Kidney (tissue), 14 donors: Measurements from ENCODE around the gene OTOS. TPM values are rescaled to one million over a fixed set of nuclear protein-coding genes. Genes with fewer than 3 reads are reported as not detected.
A peak's percentile ranks its signal among the peaks of the same experiment; 100 is the strongest.

Source experiments
- DNase-seq, 5 donors: peaks; one replicate each; pipeline ENCODE4 v3.0.0-alpha.2; 2013 to 2020
- FAIRE-seq: peaks from 2 replicates; lab custom pipeline; 2012; peaks lifted over from hg19 to GRCh38; lab: Jason Lieb, UNC
- H3K27ac ChIP-seq, 2 donors: one replicate each; pipeline ENCODE4 v1.7.0; 2013; ENCODE audit warnings: low read depth in 2 of 2, low read length in 2 of 2, inconsistent platforms in 1 of 2
- H3K27me3 ChIP-seq: one replicate; pipeline ENCODE4 v1.7.1; 2013; ENCODE audit warnings: low read length, inconsistent platforms; ENCODE audit not compliant: control insufficient read depth, insufficient read depth
- H3K36me3 ChIP-seq, 3 donors: one replicate each; pipeline versions ENCODE4 v1.7.0 to v1.7.1; 2013; ENCODE audit warnings: low read length in 3 of 3, control low read depth in 1 of 3, inconsistent platforms in 1 of 3; ENCODE audit not compliant: insufficient read depth in 3 of 3, control insufficient read depth in 2 of 3
- H3K4me1 ChIP-seq, 3 donors: one replicate each; pipeline versions ENCODE4 v1.7.0 to v1.7.1; 2013; ENCODE audit warnings: low read length in 3 of 3, inconsistent platforms in 1 of 3, low read depth in 1 of 3; ENCODE audit not compliant: control insufficient read depth in 2 of 3, insufficient read depth in 2 of 3
- H3K4me3 ChIP-seq, 3 donors: one replicate each; pipeline versions ENCODE4 v1.7.0 to v1.8.1; 2013; ENCODE audit warnings: low read length in 3 of 3, control low read depth in 1 of 3, inconsistent platforms in 1 of 3
- H3K9ac ChIP-seq, 3 donors: one replicate each; pipeline versions ENCODE4 v1.7.0 to v1.7.1; 2013; ENCODE audit warnings: low read length in 3 of 3, control low read depth in 1 of 3, inconsistent platforms in 1 of 3
- H3K9me3 ChIP-seq, 3 donors: one replicate each; pipeline versions ENCODE4 v1.7.0 to v1.7.1; 2013; ENCODE audit warnings: low read length in 3 of 3, control low read depth in 1 of 3, inconsistent platforms in 1 of 3; ENCODE audit not compliant: control insufficient read depth in 2 of 3, insufficient read depth in 1 of 3
- intact Hi-C: fragments of 100-400 bp; cut with DNase I; formaldehyde crosslinking; loops from one replicate; pipeline ENCODE4 v1.11.1; 2022
- polyA plus RNA-seq: library from polyadenylated mRNA; stranded (reverse); fragments of 350-450 nt; fragmentation: Illumina TruSeq; extraction: RNeasy Lipid Tissue Mini Kit (QIAGEN cat#74804); gene quantifications from one replicate; pipeline ENCODE4 v1.2.3, GENCODE V29; 2014; ENCODE audit warnings: low read depth, low replicate concordance; ENCODE audit not compliant: insufficient read depth
- total RNA-seq: library from RNA; stranded (reverse); fragmentation: NEBNext Ultra II Directional; extraction: Animal tissue kit (Norgen Biotek cat#: 25700); gene quantifications from one replicate; pipeline ENCODE4 v1.2.1, GENCODE V29; 2021
- TF ChIP-seq, protein P1 (sequence below): IDR thresholded peaks from 3 replicates; pipeline ENCODE4 v1.5.1; 2012; ENCODE audit warnings: mild to moderate bottlenecking, moderate library complexity, borderline replicate concordance; ENCODE audit not compliant: insufficient read depth; ENCODE audit errors: extremely low read depth
- donor health status: control.
- donor health status: control.
- donor health status: control.
- donor health status: control.
- donor health status: control.
- donor health status: DM: yes; HTN: yes; CAD: no.
- donor health status: Normal renal cell carcinoma (clear cell type).

Gene OTOS
- total and polyA plus RNA-seq, 2 donors from 2014 or later = 1.5 to 4.6 TPM

GRCh38 chr2:240133401-240133800, 7.1 kb downstream of the OTOS start:
- Histone ChIP-seq H3K27ac (no peak overlapping the region), H3K27me3 (no peaks in the 10 kb centered on the region), H3K4me3 (no peak overlapping the region), H3K4me1 (peaks cover 0 to 11% (median 8%) of the 10 kb centered on the region in 3 donors), H3K36me3 (peaks cover 0 to 26% (median 24%) of the 10 kb centered on the region in 3 donors), H3K9ac (no peak overlapping the region), H3K9me3 (no peaks in the 10 kb centered on the region)
- TF ChIP-seq, protein P1, sequence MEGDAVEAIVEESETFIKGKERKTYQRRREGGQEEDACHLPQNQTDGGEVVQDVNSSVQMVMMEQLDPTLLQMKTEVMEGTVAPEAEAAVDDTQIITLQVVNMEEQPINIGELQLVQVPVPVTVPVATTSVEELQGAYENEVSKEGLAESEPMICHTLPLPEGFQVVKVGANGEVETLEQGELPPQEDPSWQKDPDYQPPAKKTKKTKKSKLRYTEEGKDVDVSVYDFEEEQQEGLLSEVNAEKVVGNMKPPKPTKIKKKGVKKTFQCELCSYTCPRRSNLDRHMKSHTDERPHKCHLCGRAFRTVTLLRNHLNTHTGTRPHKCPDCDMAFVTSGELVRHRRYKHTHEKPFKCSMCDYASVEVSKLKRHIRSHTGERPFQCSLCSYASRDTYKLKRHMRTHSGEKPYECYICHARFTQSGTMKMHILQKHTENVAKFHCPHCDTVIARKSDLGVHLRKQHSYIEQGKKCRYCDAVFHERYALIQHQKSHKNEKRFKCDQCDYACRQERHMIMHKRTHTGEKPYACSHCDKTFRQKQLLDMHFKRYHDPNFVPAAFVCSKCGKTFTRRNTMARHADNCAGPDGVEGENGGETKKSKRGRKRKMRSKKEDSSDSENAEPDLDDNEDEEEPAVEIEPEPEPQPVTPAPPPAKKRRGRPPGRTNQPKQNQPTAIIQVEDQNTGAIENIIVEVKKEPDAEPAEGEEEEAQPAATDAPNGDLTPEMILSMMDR = no peak
- DNase-seq (peak in 1 of 5 donors; percentile 41), FAIRE-seq (no peak)
- intact Hi-C loops = no loop called here

DNA sequence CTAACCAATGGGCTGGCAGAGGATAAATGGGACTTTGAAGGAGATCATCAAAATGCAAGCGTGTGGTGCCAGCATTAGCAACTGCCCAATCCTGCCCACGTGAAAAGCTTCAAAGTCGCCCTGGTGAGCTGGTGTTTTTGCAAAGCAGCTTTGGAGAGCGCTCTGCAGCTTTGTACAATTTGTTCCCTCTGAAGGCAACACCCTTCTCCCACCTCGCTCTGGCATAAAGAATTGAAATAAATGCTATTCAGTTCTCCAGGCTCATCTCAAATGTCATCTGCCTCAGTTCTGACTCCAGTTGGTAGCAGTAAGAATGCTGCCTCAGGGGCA, 7.8 kb downstream of the OTOS start:
- Histone ChIP-seq H3K4me3 (no peak overlapping the region), H3K4me1 (peaks cover 0 to 11% (median 8%) of the 10 kb centered on the region in 3 donors), H3K36me3 (peaks cover 0 to 26% (median 24%) of the 10 kb centered on the region in 3 donors), H3K9ac (no peak overlapping the region), H3K27me3 (no peaks in the 10 kb centered on the region), H3K27ac (no peak overlapping the region), H3K9me3 (no peaks in the 10 kb centered on the region)
- TF ChIP-seq, protein P1 = no peak
- no peak for DNase-seq
- intact Hi-C loops = no loop called here
- FAIRE-seq = no peak

GRCh38 chr2:240131941-240132650, 8.4 kb downstream of the OTOS start:
- FAIRE-seq (no peak), DNase-seq (peak in 1 of 5 donors; percentile 34)
- Histone ChIP-seq H3K9me3 (no peaks in the 10 kb centered on the region), H3K4me1 (peaks cover 0 to 11% (median 8%) of the 10 kb centered on the region in 3 donors), H3K9ac (no peak overlapping the region), H3K4me3 (no peak overlapping the region), H3K27ac (no peak overlapping the region), H3K27me3 (no peaks in the 10 kb centered on the region), H3K36me3 (peaks cover 0 to 26% (median 24%) of the 10 kb centered on the region in 3 donors)
- intact Hi-C loops = no loop called here
- TF ChIP-seq, protein P1 = no peak

DNA sequence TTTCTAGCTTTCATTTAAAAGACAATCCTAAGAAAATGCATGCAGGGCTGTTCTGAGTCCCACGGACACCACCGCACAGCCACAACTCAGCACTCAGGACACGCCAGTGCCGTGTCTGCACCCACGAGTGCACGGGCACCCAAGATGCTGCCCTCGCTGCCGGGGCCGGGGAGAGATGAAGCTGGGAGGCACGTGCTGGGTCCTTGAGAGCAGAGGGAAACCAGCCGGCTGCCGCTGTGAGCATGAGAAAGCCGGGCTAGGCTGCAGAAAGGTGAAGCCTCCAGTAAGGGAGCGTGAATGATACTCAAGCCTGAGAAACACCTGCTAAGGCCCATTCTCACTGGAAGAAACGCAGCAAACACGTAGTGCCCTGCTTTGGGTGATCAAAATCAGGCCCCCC, 9.2 kb downstream of the OTOS start:
- peaks cover 0 to 11% (median 8%) of the 10 kb centered on the region in 3 donors for H3K4me1 ChIP-seq
- TF ChIP-seq, protein P1 = no peak
- no peaks in the 10 kb centered on the region for H3K27me3 ChIP-seq
- FAIRE-seq (no peak), DNase-seq (peak in 1 of 5 donors; percentile 26)
- no peak overlapping the region for H3K27ac ChIP-seq
- intact Hi-C loops = no loop called here
- H3K9me3 ChIP-seq = no peaks in the 10 kb centered on the region
- H3K36me3 ChIP-seq = peaks cover 0 to 29% (median 24%) of the 10 kb centered on the region in 3 donors
- no peak overlapping the region for H3K4me3 ChIP-seq
- no peak overlapping the region for H3K9ac ChIP-seq
